Fibroblast of villous mesenchyme (primary cell): Measurements from ENCODE around the gene ATP6V1C2. TPM values are rescaled to one million over a fixed set of nuclear protein-coding genes. Genes with fewer than 3 reads are reported as not detected.

ENCODE experiments used
- DNase-seq: peaks from one replicate; pipeline ENCODE4 v3.0.0-alpha.2; 2010; ENCODE audit warnings: low read depth
- H3K4me3 ChIP-seq: 2 replicates; pipeline ENCODE4 v1.5.1; 2011; ENCODE audit warnings: low read depth, mild to moderate bottlenecking, low read length
- CTCF ChIP-seq: IDR thresholded peaks from 2 replicates; pipeline ENCODE4 v1.5.1; 2012; ENCODE audit warnings: low read depth, mild to moderate bottlenecking, low read length; ENCODE audit not compliant: insufficient read depth
- total RNA-seq: library from RNA; depleted of rRNA; stranded (reverse); fragments of >200 nt; gene quantifications from 2 replicates; pipeline ENCODE4 v1.2.3, GENCODE V29; 2012

ATP6V1C2 gene
- total RNA-seq, 1 donor = under 0.01 TPM

GRCh38 chr2:10826625-10827024 lies 105.2 kb downstream of the ATP6V1C2 start:
- DNase-seq = no peak
- no peak overlapping the region for H3K4me3 ChIP-seq
- TF ChIP-seq CTCF = no peak

GRCh38 chr2:10828346-10828745 lies 106.9 kb downstream of the ATP6V1C2 start:
- H3K4me3 ChIP-seq = no peak overlapping the region
- DNase-seq = no peak
- TF ChIP-seq CTCF = no peak

- no peak for DNase-seq
- no peak overlapping the region for H3K4me3 ChIP-seq
- no peak for TF ChIP-seq CTCF
Measured at GRCh38 chr2:10829299-10829698, 107.9 kb downstream of the ATP6V1C2 start.

- no peak for TF ChIP-seq CTCF
- no peak for DNase-seq
- H3K4me3 ChIP-seq = no peak overlapping the region
Measured at GRCh38 chr2:10830203-10830602, 108.8 kb downstream of the ATP6V1C2 start.

- TF ChIP-seq CTCF = no peak
- no peak for DNase-seq
- no peak overlapping the region for H3K4me3 ChIP-seq
Measured at GRCh38 chr2:10830641-10831399, 109.4 kb downstream of the ATP6V1C2 start.

GRCh38 chr2:10831400-10831985 lies 110.1 kb downstream of the ATP6V1C2 start:
- H3K4me3 ChIP-seq = no peak overlapping the region
- DNase-seq = no peak
- TF ChIP-seq CTCF = no peak
